BE2C (cell line): ENCODE data around the gene FAM13A.

Source experiments
- DNase-seq: peaks from one replicate; pipeline ENCODE4 v3.0.0-alpha.2; 2020
- H3K27me3 ChIP-seq: fragments of 250-450 bp; sonication (Bioruptor Pico); 2 replicates; pipeline ENCODE4 v1.5.1; 2020; ENCODE audit warnings: mild to moderate bottlenecking
- H3K36me3 ChIP-seq: fragments of 250-450 bp; sonication (Bioruptor Pico); 2 replicates; pipeline ENCODE4 v1.5.1; 2020; ENCODE audit warnings: mild to moderate bottlenecking
- H3K4me1 ChIP-seq: fragments of 250-450 bp; sonication (Bioruptor Pico); 2 replicates; pipeline ENCODE4 v1.5.1; 2020
- H3K4me3 ChIP-seq: 2 replicates; pipeline ENCODE4 v1.5.1; 2011; ENCODE audit warnings: low read depth, low read length
- H3K9me3 ChIP-seq: fragments of 250-450 bp; sonication (Bioruptor Pico); 2 replicates; pipeline ENCODE4 v1.5.1; 2020
- TF ChIP-seq, protein P1 (sequence below): IDR thresholded peaks from 2 replicates; pipeline ENCODE4 v1.5.1; 2012; ENCODE audit warnings: mild to moderate bottlenecking, low read depth, low read length

The FAM13A gene

DNA sequence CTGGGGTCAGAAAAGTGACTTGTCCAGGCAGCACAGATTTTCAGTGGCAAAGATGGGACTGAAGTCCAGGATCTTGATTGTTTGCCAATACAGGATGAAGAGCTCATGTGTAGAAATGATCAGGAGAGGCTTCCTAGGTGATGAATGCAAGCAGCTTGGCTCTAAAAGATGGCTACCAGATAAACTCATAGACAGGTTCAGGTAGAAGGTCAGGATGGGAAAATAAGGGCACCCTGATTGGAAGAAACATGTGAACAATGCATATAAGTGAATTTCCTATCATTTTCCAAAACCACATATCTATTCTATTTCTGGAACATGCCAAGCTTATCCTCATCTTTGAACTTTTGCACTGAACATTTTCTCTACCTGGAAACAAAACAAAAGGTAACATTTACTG, 87.7 kb downstream of the FAM13A start:
- DNase-seq: no peak
- TF ChIP-seq, protein P1, sequence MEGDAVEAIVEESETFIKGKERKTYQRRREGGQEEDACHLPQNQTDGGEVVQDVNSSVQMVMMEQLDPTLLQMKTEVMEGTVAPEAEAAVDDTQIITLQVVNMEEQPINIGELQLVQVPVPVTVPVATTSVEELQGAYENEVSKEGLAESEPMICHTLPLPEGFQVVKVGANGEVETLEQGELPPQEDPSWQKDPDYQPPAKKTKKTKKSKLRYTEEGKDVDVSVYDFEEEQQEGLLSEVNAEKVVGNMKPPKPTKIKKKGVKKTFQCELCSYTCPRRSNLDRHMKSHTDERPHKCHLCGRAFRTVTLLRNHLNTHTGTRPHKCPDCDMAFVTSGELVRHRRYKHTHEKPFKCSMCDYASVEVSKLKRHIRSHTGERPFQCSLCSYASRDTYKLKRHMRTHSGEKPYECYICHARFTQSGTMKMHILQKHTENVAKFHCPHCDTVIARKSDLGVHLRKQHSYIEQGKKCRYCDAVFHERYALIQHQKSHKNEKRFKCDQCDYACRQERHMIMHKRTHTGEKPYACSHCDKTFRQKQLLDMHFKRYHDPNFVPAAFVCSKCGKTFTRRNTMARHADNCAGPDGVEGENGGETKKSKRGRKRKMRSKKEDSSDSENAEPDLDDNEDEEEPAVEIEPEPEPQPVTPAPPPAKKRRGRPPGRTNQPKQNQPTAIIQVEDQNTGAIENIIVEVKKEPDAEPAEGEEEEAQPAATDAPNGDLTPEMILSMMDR: no peak
- H3K4me1 ChIP-seq: no peaks in the 10 kb centered on the region; the same call in 1 of the 2 replicates
- H3K4me3 ChIP-seq: no peak overlapping the region
- no peaks in the 10 kb centered on the region for H3K36me3 ChIP-seq
- no peaks in the 10 kb centered on the region for H3K9me3 ChIP-seq
- no peaks in the 10 kb centered on the region for H3K27me3 ChIP-seq

DNA sequence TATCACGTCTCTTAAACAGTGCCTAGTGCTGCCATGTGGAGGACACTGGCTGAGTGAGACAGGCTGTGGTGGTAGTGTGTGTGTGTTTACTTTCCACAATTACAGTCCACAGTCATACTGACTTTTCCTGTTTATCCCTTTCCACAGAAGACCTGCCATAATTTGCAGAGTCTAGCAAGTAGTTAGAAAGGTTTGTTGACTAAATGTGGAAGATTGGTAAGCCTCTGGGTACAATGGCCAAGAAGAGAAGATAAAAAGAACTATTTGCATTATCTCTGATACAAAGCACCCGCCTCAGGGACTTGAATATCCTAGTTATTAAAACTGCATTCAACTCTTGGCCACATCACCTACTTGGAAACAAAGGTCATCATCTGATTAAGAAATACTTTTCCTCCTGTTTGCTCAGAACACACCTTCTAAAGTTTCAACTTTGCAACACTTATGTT, 89.1 kb downstream of the FAM13A start:
- Histone ChIP-seq H3K9me3 (no peaks in the 10 kb centered on the region), H3K4me3 (no peak overlapping the region), H3K27me3 (no peaks in the 10 kb centered on the region), H3K4me1 (no peaks in the 10 kb centered on the region; the same call in 1 of the 2 replicates), H3K36me3 (no peaks in the 10 kb centered on the region)
- no peak for DNase-seq
- TF ChIP-seq, protein P1: no peak

DNA sequence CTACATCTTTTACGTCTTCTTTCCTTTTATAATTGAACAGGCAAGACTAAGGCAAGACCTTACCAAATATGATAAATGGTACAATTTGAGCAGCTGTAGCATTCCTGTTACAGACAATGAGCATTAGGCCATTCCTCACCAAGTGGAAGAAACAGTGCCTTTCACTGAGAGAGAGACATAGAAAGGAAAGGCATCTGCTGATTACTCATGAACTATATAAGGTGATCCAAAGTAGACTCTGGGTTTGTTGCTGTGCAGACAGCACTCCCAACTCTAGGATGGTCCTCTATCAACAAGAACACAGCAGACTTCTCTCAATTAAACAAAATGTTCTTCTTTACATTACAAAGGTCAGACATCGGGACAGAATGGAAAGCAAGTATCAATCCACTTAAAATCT, 91.9 kb downstream of the FAM13A start:
- Histone ChIP-seq H3K4me3 (no peak overlapping the region), H3K27me3 (no peaks in the 10 kb centered on the region), H3K4me1 (no peaks in the 10 kb centered on the region; the same call in 1 of the 2 replicates), H3K36me3 (no peaks in the 10 kb centered on the region), H3K9me3 (no peaks in the 10 kb centered on the region)
- TF ChIP-seq, protein P1: no peak
- DNase-seq: no peak

DNA sequence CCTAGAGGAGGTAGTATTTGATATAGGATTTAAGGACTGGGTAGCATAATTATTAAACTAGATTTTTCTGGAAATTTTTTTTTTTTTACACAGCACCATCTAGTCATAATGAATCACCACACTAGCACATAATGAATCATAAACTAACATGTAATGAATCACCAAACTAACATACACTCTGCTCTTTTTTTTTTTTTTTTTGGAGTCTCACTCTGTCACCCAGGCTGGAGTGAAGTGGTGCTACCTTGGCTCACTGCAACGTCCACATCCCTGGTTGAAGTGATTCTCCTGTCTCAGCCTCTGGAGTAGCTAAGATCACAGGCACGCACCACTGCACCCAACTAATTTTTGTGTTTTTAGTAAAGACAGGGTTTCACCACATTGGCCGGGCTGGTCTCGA, 92.5 kb downstream of the FAM13A start:
- no peak overlapping the region for H3K4me3 ChIP-seq
- TF ChIP-seq, protein P1: no peak
- H3K4me1 ChIP-seq: no peaks in the 10 kb centered on the region; the same call in 1 of the 2 replicates
- no peaks in the 10 kb centered on the region for H3K9me3 ChIP-seq
- DNase-seq: no peak
- no peaks in the 10 kb centered on the region for H3K36me3 ChIP-seq
- no peaks in the 10 kb centered on the region for H3K27me3 ChIP-seq

DNA sequence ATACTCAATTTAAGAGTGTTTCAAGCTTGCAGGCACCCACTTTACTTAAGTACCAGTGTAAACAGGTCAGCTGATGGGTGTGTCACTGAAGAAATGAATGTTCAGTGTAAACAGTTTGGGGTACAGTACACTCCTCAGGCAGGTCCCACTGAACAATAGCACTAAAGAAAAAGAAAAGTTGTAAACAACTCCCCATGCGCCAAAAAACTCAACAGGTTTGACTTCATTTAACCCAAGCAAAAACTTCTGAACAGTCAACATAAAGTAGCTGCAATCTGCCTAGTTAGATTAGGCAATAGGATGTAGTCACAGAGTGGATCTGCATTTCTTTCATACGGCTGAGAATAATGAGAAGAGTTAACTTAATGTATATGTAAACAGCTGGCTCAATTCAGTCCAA, 93.2 kb downstream of the FAM13A start:
- DNase-seq: no peak
- no peaks in the 10 kb centered on the region; the same call in 1 of the 2 replicates for H3K4me1 ChIP-seq
- TF ChIP-seq, protein P1: no peak

DNA sequence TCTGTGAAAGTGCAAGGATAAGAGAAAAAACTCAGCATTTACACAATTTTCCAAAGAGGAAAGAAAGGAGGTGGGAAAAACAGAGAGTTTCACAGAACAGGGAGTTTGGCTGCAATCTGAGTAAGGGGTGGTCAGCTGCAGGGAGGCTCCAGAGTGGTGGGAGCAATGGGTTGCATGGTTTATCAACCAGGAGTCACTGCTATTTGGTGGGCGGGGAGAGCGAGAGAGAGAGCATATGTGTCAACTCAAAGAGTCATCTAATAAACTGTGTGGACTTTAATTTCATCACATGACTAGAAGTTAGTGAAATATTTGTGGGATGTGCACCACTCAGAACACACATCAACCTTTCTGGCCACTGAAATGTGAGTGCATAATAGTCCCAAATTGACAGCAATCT, 94.6 kb downstream of the FAM13A start:
- H3K9me3 ChIP-seq: no peaks in the 10 kb centered on the region
- H3K4me3 ChIP-seq: no peak overlapping the region
- TF ChIP-seq, protein P1: no peak
- DNase-seq: no peak
- no peaks in the 10 kb centered on the region for H3K36me3 ChIP-seq
- H3K4me1 ChIP-seq: no peaks in the 10 kb centered on the region
- no peaks in the 10 kb centered on the region for H3K27me3 ChIP-seq

More for the DNA sequence above, 93.2 kb downstream of the FAM13A start:
- Histone ChIP-seq H3K27me3 (no peaks in the 10 kb centered on the region), H3K4me3 (no peak overlapping the region), H3K36me3 (no peaks in the 10 kb centered on the region), H3K9me3 (no peaks in the 10 kb centered on the region)
